Measurements from ENCODE around the gene TMIE.
A peak's percentile ranks its signal among the peaks of the same experiment; 100 is the strongest.
"Not testable (repeated sequence)": the region's sequence is repeated elsewhere in the genome, so short reads cannot be mapped to it uniquely, and the experiment has no call there.

TMIE gene

DNA sequence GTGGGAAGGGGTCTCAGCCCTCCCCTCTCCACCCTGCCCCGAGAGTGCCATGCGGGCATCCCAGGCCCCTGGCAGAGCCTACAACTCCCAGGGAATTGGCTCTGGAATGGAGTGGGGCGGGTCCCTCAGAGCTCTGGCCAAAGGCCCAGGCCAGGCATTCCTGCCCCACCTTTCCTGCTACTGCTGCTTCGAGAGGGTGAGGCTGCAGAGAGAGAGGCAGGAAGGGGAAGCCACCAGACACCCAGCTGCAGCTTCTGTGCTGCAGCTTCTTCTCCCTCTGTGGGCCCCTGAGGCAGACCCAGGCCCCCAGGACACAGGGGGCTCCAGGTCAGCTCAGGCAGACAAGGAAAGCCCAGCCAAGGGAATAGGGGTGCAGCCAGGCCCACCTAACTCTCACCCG lies 10.4 kb upstream of the TMIE start:
- DNase-seq: no peak

DNA sequence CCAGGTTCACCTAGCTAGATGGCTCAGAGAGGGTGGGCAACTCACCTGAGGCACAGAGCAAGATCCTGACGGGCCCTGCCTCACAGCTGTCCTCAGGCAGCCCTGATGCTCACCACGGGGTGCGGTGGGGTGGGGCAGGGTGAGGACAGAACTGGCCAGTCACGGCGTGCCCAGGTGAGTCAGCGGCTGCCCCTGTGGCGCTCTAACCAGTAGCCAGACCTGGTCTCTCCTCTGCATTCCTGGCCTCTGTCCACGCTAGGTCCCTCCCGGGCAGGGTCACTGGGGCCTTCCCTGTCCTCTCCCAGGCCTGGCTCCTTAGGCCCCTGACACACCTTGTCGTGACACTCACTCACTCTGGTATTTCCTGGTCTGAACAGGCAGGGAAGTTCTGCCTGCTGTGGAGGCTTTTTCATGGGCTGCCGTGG lies 8.6 kb upstream of the TMIE start:
- no peak for DNase-seq

DNA sequence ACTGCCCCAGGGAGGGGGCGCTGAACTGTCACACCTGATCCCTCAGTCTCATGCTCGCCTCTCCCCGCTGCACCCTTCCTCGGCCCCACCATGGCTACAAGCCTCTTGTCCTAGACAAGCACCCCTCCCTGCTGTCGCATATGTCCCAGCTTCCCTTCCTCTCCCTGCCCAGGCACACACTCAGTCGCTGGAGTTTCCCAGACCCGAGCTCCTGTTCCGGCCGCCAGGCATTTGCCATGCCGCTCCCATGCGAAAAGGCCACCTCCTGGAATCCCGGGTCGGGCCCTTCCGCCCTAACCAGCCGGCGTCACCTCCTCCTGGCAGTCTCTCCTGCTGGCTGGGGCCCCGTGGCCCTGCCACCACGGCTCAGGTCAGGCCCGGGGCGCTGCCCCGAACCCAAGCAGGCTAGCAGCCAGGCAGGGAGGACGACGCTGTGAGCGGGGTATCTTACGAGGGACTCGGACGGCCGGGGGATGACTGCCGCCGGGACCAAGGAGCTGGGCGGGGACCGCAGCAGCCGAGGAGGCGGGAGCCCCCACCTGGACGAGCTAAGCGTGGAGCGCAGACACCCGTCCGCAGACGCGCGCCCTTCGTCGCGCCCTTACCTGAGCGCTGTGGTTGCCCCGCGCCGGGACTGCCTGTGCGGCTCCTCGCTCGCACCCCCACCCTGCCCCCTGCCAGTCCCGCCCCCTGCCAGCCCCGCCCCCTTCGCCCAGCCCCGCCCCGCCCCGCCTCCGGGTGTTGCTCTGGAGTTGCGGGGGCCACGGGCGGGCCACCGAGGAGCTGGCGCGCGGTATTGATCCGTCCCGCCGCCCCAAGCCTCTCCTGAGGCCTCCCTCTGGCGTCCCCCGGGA lies 7.9 kb upstream of the TMIE start, which contains the start of gene ALS2CL:
Gene ALS2CL (minus strand): TSS at position 642 of the 854 bp plus-strand sequence. CDS start 4,239 bp downstream, outside the sequence.
- DNase-seq: peak; percentile 78

DNA sequence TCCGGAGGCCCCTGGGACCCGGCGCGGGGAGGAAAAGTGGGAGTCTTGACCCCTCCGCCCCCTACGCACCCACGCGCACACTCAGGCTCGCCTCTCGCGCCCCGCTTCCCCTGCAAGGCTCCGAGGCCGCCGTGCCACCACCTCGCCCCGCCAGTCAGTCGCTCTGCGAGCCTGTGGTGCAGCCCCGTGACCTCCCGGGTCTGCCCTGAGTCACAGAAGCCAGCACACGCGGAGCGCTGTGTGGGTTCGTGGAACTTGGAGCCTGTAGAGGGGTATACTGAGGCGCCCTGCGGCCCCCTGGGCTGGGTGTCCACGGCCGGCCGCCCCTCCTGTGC lies 7.3 kb upstream of the TMIE start:
- peak; percentile 71 for DNase-seq

DNA sequence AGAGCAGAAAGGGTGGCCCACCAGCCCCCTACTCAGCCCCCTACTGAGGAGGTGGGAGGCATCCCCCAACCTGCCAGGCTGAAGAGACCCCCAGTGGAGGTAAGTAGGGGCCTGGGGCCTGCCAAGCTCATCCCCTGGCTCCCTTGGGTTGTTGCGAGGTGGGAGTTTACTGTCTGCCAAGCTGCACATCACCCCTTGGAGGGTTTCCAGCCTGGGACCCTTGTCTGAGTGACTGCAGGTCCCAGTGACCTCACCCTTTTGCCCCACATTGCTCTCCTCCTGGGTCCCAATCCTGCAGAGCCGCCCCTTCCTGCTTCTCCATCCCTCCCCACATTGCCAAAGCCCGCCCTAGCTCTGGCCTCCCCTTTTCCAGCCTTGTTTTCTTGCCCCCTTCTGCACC lies 6.7 kb upstream of the TMIE start:
- no peak for DNase-seq

DNA sequence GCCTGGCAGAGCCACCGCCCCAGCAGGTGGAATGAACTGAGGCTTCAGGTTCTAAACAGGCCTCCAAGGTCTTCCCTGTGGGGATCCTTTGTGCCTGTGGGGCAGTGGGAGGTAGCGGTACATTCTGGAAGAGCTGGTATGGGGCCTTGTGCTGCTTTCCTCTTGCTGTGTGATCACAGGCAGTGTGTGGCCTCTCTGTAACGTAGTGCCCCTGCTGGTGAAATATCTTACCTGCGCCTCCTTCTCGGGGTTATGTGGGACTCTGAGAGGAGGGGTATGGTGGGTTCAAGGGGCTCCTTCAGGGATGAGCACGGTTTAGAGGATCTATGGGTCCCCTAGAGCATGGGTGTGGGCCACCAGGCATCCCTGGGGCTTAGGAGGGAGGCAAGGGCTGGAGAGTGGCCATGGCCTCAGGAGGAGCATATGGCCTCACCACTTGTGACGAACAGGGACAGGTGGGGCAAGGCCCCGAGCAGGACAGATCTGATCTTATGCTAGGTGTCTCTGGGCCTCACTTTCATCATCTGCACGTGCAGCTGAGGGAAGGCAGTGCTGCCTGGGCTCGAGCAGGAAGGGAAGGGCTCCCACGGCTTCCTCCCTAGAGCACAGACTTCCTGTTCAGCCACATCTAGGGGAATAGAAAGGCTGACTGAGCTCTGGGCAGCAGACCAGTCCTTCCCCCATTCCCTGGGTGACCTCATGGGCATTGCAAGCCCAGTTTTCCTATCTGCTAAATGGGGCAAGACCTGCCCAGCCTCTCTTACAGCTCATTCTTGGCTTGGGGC lies 5.8 kb upstream of the TMIE start:
- peak; percentile 67 for DNase-seq

DNA sequence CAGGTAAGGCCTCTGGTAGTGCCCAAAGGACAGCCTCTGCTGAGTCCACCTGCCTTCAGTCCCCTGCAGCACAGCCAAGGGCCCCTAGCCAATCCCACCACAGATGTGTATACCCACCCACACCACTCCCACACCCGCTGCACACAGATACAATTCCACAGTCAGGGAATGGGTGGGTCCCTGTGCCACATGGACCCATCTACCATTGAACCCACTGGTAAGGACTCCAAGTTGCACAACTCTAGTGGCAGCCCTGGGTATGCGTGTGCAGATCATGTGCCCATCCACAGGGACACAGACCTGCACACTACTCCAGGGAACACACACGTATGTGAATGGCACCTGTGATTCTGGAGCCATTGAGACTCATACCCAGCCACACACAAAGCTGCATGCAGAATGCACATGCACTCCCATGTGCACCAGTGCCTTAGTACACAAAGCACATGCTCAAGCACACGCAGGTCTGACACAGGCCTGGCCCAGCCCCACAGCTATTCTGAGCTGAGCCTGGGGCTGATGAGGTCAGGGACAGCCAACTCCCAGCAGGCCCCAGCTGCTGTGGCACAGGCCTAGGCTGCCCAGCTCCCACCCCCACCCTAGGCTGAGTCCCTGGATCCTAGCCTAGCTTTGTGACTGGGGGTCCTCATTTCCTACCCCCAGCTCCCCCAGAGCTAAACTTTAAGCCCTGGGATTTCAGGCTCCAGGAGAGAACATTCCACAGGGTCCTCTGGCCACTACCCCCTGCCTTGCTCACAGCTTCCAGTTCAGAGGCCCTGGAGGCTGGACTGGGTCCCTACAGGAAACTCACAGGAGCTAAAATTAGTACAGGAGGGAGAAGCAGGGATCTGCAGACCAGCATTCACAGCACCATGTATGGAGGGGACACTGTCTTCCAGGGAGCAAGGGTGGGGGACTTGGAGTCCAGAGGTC lies 5.0 kb upstream of the TMIE start:
- no peak for DNase-seq

DNA sequence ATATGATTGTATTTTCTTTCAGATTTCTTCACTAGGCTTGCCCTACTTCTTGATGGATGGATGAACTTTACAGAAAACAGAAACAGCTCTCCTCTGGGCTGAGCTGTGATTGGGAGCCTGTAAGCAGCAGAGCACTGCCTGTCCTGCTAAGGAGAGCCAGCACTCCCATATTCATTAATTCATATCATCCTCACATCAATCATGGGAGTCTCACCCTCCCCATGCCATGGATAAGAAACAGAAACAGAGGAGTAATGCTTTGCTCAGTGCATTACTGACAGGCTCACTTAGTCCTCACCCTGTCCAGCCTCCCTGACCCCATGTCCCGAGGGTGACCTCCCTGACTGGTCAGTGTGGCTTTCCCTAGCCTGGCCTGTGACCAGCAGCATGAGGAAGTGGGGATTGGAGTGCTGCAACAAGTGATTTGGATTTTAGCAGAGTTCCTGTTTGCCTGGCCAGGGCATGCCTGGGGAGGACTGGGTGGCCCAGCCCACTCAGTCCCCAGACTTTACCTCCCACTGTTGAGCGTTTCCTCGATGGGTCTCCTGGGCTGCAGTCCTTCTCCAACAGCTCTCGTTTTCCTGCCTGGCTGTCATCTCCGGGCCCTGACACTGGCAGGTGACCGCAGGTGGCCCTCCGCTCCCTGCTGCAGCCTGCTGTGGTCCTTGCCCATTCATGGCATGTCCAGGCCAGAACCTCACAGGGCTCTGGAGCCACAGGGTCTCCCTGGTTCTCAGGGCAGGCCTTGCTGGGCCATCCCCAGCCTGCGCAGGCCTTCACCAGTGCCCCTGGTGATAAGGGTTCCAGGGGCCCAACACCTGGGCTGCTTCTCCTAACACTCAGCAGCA lies 1.3 kb upstream of the TMIE start:
- DNase-seq: no peak

DNA sequence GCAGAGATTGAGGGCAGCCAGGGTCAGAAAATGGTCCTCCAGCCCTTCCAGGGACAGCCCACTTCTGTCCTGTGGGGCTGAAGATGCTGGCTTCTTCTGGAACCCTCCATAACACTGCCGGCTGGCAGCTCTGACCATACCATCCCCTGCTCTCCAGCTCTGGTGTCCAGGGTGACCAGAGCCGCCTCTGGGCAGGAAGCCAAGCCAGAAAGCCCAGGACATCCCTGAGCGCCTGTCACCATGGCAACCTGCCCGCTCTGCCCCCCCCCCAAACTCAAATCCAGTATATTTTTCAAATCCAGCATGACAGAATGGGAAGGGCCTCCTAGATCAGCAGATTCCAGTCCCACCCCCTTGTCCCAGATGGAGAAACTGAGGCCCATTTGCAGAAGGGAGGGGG lies 420 bp upstream of the TMIE start:
- DNase-seq: no peak

DNA sequence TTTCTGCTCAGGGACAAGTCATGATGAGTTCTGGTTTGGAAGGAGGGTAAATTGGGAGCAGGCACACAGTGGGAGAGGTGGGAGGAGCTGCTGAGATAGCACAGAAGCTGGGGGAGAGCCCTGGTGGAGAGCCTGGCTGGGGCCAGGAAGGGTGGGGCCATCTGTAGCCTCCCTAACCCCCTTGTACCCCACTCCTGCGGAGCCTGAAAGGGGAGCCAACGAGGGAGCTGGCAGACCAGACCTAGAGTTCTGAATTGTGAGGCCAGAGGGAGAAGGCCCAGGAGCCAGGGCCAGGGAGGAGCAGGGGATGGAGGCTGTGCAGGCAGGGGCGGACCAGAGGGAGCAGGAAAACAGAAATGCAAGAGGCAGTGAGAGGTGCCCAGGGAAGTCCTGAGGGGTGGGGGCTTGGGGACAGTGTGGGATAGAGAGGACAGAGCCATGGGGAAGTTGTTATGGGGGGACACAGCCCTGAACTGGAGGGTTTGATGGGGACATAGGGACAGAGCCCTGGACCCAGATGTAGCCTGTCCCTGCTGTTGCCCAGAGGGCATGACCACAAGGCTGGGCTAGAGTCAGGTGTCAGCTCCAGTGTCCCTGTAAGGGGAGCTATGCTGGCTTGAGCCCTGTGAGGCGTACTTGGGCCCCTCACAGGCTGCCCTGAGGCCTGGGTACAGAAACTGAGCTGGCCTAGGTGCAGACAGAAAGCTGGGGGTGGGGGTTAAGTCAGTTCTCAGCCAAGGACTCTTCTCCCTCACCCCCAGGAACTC lies 1.2 kb downstream of the TMIE start:
- DNase-seq: no peak

DNA sequence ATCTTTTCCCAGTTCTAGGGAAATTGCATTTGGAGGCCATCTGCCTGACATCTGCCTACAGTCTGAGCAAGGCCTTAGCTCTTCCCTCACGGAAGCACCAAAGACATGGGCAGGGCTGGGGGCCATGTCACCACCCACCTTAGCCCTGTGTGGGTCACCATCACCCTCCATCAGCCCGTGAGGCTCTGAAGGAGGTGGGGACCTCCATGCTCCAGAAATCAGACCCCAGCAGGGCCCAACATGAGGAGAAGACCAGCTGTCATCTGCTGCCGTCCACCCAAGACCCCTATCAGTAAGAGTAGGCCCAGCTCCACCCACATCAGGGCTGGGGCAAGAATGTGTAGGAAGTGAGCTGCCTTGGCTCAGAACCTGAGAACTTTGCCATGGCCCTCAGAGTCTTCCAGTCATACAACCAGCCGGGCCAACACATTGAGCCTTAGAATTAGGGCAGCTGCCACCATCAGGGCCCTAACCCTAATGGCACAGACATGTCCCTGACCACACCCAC lies 1.9 kb downstream of the TMIE start:
- DNase-seq: no peak

DNA sequence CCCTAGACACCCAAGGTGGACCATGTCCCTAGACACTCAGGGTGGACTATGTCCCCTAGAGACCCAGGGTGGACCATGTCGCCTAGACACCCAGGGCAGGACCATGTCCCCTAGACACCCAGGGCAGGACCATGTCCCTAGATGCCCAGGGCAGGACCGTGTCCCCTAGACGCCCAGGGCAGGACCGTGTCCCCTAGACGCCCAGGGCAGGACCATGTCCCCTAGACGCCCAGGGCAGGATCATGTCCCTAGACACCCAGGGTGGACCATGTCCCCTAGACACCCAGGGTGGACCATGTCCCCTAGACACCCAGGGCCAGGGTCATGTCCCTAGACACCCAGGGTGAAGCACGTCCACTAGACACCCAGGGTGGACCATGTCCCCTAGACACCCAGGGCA lies 3.2 kb downstream of the TMIE start:
- DNase-seq: not testable (repeated sequence)

DNA sequence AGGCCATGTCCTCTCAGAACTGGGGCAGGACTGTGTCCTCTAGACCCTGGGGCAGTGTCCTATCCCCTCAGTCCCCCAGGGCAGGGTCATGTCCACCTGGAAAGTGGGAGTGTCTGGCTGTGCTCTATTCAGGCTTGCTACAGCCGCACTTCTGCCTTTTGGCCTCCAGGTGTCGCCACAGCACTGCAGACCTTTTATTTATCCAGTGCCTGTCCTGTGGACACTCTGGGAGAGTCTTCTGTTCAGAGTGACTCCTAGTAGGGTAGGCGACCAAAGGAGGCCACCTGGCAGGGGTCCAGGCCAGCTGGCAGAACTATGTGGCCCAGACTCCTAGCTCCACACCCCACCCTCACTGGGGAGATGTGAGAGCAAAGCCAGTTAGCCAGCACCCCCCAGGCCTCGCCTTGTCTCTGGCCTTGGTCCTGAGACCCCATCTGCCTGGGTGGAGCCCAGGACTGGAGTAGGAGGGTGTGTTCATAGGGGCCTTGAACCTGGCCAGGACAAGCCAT lies 3.9 kb downstream of the TMIE start:
- DNase-seq: peak; percentile 84

DNA sequence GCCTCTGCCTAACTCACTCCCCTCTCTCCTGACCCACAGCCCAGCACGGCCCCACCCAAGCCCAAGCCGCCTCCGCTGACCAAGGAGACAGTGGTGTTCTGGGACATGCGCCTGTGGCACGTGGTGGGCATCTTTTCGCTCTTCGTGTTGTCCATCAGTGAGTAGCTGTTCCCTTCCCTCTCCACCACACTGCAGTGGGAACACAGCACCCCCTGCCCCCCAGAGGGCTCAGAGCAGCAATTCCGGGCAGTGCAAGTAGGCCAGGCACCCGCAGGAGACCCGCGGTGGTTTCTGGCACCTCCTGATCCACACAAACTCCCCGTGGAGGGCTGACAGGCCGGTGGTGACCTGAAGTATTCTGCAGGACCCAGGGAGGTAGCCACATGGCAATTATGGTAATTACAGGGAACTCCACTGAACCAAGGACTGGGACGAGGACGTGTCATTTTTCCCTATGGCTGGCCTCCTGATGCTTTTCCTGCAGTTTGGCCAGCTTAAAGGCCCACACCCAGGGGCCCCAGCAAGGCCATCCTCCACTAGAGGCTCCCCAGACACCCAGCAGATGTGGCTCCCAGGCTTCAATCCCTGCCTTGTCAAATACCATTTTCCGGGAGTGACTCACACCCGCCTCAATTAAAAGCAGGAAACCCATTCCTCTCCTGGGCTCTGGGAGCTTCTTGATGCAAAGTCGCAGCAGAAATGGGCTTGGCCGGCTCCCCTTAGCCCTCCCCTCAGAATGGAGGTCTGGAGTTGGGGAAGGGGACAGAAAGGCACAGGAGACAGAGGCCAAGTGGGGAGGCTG lies 4.8 kb downstream of the TMIE start:
- no peak for DNase-seq

DNA sequence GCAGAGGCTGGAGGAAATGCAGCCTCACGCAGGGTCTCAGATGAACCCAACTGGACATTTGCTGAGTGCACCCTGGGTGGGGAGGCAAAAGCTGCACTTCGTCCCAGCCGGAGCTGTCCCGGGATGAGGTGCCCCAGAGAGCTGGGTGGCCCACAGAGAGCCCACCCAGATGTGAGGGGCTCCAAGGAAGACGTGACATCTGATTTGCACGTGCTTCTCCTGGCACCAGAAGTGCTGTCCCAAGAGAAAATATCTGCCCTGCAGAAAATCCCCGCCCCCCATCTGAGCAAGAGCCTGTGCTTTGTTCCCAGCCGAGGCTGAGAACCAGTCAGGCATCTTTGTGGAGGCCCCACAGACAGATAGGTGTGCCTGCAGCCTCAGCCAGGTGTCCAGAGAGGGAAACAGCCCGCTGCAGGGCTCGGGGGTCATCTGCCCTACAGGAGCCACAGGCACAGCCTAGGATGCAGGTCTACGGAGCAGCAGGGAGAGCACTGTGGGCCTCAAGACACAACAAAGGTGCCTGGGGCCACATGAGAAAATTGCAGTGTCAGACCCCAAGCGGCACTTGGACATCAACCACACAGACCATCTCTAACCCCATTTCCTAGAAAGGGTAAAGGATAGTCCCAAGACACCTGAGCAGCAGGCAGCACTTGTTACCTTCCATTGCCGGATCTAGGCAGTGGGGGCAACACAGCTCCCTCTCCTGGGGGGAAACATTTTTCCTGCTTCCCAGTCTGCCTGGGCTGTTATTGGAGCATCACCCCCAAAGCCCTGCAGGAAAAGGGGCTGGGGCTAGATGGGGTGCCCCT lies 5.8 kb downstream of the TMIE start:
- DNase-seq: no peak

DNA sequence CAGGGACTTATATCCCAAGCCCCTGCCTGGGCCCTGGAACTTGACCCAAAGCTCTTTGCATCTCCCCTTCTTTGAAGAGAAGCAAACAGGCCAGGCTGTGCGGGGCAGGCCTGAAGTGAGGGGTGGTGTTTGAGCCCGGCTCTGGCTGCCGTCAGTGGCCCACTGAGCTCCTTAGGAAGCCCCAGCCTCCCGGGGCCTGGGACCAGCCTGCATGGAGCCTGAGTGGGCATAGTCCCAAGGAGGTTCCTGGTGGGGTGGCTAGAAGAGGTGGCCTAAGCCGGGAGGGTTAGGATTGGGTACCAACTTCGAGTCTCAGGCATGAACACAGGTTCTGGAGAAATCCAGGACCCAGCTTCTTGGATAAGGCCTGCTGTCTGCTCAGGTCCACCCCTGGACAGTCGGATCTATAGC lies 6.4 kb downstream of the TMIE start:
- no peak for DNase-seq

DNA sequence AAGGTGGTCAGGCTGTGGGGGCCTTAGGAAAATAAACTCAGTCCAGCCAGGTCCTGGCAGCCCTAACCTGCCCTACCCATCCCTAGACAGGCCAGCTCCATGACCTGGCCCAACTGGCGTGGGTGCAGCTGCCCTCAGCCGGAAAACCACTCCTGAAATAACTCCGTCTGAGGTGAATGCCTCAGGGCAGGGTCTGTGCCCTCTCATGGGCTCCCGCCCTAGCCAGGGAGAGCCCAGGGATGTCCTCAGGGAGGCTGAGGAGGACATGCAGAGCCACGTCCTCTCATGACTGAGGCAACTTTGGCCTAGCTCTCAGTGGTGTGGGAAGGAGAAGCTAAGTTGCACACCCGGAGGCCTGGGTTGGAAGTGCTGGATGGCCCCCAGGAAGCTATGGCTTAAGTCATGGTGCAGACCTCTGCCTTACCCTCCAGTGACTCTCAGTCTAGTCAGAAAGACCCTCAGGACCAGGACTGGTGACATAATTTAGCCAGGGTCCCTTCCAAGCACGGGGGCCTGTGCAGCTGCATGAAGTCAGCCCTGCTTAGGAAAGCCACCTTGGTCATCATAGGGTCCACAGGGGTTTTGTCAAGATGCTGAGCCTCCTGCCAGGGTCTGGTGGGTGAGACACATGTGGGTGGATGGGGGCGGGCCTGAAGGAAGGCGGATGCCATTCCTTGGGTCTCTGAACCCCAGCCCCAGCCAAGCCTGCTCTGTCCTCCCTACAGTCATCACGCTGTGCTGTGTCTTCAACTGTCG lies 7.4 kb downstream of the TMIE start:
- no peak for DNase-seq

DNA sequence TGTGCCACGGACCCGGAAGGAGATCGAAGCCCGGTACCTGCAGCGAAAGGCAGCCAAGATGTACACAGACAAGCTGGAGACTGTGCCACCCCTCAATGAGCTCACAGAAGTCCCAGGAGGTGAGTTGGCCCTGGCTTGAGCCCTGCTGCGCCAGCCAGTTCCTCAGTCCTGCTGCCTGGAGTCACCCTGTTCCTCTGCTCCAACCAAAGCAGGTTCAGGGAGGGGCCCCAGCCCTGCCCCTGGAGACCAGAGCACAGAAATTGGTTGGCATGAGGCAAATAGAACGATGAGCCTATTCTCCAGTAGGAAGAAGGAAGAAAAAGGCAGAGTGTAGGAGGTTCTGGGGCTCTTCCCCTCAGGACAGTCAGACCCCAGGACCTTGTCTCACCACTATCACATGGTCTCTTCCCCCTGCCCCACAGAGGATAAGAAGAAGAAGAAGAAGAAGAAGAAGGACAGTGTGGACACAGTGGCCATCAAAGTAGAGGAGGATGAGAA lies 8.0 kb downstream of the TMIE start:
- DNase-seq: peak; percentile 40

All from activated CD8-positive, alpha-beta memory T cell treated with anti-CD3 and anti-CD28 coated beads, Interleukin-2, amount 50 U/mL, for 48 hours (primary cell).